Transverse colon (tissue), 4 donors: ENCODE data around the gene CREB5. TPM values are rescaled to one million over a fixed set of nuclear protein-coding genes. Genes with fewer than 3 reads are reported as not detected.

Experiments
- DNase-seq: peaks from one replicate; pipeline ENCODE4 v3.0.0-alpha.2; 2019
- H3K27ac ChIP-seq, 4 donors: fragments of 200-600 bp; sonication (generic); 2 replicates each; pipeline ENCODE4 v1.5.1; 2016 to 2018; ENCODE audit warnings: inconsistent platforms in 4 of 4
- H3K27me3 ChIP-seq: fragments of 200-600 bp; sonication (generic); 2 replicates; pipeline ENCODE4 v1.5.1; 2017; ENCODE audit warnings: inconsistent platforms
- H3K36me3 ChIP-seq, 4 donors: fragments of 200-600 bp; sonication (generic); 2 replicates each; pipeline ENCODE4 v1.5.1; 2017 to 2019; ENCODE audit warnings: inconsistent platforms in 4 of 4
- H3K4me1 ChIP-seq, 4 donors: fragments of 200-600 bp; sonication (generic); 2 replicates each; pipeline ENCODE4 v1.5.1; 2017 to 2020; ENCODE audit warnings: inconsistent platforms in 4 of 4
- H3K4me3 ChIP-seq, 4 donors: fragments of 200-600 bp; sonication (generic); 1 replicate in 1 of 4; 2 replicates in 3 of 4; pipeline versions ENCODE4 v1.5.1 to v1.6.1; 2017 to 2019; ENCODE audit warnings: inconsistent platforms in 4 of 4
- H3K9me3 ChIP-seq, 2 donors: fragments of 200-600 bp; sonication (generic); 2 replicates each; pipeline ENCODE4 v1.5.1; 2017 to 2019; ENCODE audit warnings: inconsistent platforms in 2 of 2
- CTCF ChIP-seq, 5 experiments: fragments of 200-600 bp in 3 of 5; fragments of 450-650 bp in 2 of 5; sonication (generic) in 3 of 5; IDR thresholded peaks; 1 replicate in 2 of 5; 2 replicates in 3 of 5; pipeline ENCODE4 v1.5.1; 2016 to 2017; ENCODE audit warnings: antibody characterized with exemption in 5 of 5, inconsistent platforms in 3 of 5, mild to moderate bottlenecking in 2 of 5, moderate library complexity in 1 of 5
- EP300 ChIP-seq: sonication (generic); formaldehyde crosslinking; IDR thresholded peaks from one replicate; pipeline ENCODE4 v1.6.1; 2017; ENCODE audit warnings: antibody characterized with exemption, low read depth
- POLR2A ChIP-seq: fragments of 450-650 bp; IDR thresholded peaks from one replicate; pipeline ENCODE4 v1.6.1; 2016; ENCODE audit warnings: antibody characterized with exemption, mild to moderate bottlenecking, moderate library complexity
- POLR2AphosphoS5 ChIP-seq, 3 donors: sonication (generic); formaldehyde crosslinking; IDR thresholded peaks; one replicate each; pipeline ENCODE4 v1.6.1; 2016; ENCODE audit warnings: antibody characterized with exemption in 3 of 3
- WGBS, 2 donors: methylation state at CpG; one replicate each; pipeline ENCODE4 v1.1.5; 2018; ENCODE audit warnings: low coverage in 1 of 2; 5-methylcytosine and 5-hydroxymethylcytosine counted together
- in situ Hi-C, 4 donors: fragments of 200-750 bp; cut with MboI; loops; one replicate each; pipeline versions ENCODE4 v1.15.0 to v1.15.1; 2017; ENCODE audit warnings: low sequenced_read_pairs in 3 of 4, low pct_ligation_motif_present in 1 of 4, low pct_unique_long_range_greater_than_20kb in 1 of 4
- intact Hi-C: fragments of 100-400 bp; cut with DNase I; formaldehyde crosslinking; loops from one replicate; pipeline ENCODE4 v1.15.1; 2023; ENCODE audit warnings: low total_unique reads
- total RNA-seq, 4 donors: library from RNA; depleted of rRNA; stranded (reverse); fragments of >200 nt; gene quantifications; one replicate each; pipeline ENCODE4 v1.1.0, GENCODE V29; 2016

CREB5 gene
- total RNA-seq, 4 donors from 2014 or later = 3.0 to 12.2 (median 7.0) TPM

DNA sequence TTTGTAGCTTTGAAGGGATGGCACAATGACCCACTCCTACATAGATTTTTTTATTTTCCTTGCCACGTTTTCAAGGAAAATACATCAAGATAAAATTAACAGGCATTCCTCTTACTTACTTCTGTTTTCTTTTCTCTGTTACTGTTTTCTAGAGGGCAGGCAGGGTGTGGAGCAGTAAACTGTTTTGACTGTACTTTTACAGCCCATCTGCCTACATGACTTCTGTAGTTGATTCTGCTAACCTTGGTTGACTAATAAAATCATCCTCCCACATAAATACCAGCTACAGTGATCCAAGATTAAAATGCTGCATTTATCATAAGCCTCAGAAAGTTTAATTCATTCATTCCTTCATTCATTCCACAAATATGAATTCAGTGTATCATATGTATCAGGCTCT lies 387.3 kb downstream of the CREB5 start:
- 29 to 36% methylated on average over 1 of the region's 1 CpG for WGBS, 2 donors
- H3K27me3 ChIP-seq = no peaks in the 10 kb centered on the region
- intact Hi-C loops = no loop called here
- H3K4me1 ChIP-seq = peaks cover 0 to 14% (median 4%) of the 10 kb centered on the region in 4 donors
- DNase-seq = no peak
- no peak overlapping the region for H3K27ac ChIP-seq
- no peaks in the 10 kb centered on the region for H3K9me3 ChIP-seq
- no peak for TF ChIP-seq POLR2AphosphoS5 (IDR thresholded peaks at IDR 0.05)
- TF ChIP-seq CTCF (IDR thresholded peaks at IDR 0.05) = no peak
- TF ChIP-seq POLR2A = no peak
- TF ChIP-seq EP300 = no peak
- no peaks in the 10 kb centered on the region for H3K36me3 ChIP-seq
- no peak overlapping the region for H3K4me3 ChIP-seq
- in situ Hi-C loops = no loop called here

DNA sequence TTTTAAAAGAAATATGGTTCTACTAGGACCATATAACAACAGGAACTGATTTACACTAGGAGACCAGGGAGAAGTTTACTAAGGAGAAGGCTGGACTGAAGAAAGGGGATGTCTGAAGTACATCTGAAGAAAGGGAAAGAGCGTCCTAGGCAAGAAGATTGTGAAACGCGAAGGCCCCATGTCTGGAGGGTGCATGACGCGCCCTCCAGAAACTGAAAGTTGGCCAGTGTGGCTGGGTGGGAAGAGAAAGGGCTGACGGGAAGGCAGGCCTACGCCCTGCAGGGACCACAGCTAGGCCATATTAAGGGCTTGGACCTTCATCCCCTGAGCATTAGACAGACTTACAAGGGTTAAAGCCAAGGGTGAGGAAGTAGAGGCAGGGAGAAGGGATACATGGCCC lies 387.8 kb downstream of the CREB5 start:
- H3K9me3 ChIP-seq = no peaks in the 10 kb centered on the region
- WGBS, 2 donors = 72 to 87% methylated on average over 7 of the region's 7 CpGs
- no peak overlapping the region for H3K4me3 ChIP-seq
- H3K36me3 ChIP-seq = no peaks in the 10 kb centered on the region
- DNase-seq = no peak
- intact Hi-C loops = no loop called here
- H3K27ac ChIP-seq = no peak overlapping the region
- H3K27me3 ChIP-seq = no peaks in the 10 kb centered on the region
- peaks cover 0 to 14% (median 4%) of the 10 kb centered on the region in 4 donors for H3K4me1 ChIP-seq
- in situ Hi-C loops = no loop called here
- TF ChIP-seq POLR2A = no peak
- no peak for TF ChIP-seq CTCF (IDR thresholded peaks at IDR 0.05)
- no peak for TF ChIP-seq POLR2AphosphoS5 (IDR thresholded peaks at IDR 0.05)
- TF ChIP-seq EP300 = no peak

GRCh38 chr7:28802450-28802849 lies 390.1 kb downstream of the CREB5 start:
- in situ Hi-C loops = no loop called here
- Histone ChIP-seq H3K36me3 (no peaks in the 10 kb centered on the region), H3K27ac (no peak overlapping the region), H3K4me1 (peaks cover 0 to 14% (median 4%) of the 10 kb centered on the region in 4 donors), H3K9me3 (no peaks in the 10 kb centered on the region), H3K27me3 (no peaks in the 10 kb centered on the region), H3K4me3 (no peak overlapping the region)
- TF ChIP-seq EP300 (no peak), POLR2A (no peak), CTCF (IDR thresholded peaks at IDR 0.05) (no peak)
- no peak for DNase-seq
- intact Hi-C loops = no loop called here
- WGBS, 2 donors = 93% methylated on average over 5 of the region's 5 CpGs

DNA sequence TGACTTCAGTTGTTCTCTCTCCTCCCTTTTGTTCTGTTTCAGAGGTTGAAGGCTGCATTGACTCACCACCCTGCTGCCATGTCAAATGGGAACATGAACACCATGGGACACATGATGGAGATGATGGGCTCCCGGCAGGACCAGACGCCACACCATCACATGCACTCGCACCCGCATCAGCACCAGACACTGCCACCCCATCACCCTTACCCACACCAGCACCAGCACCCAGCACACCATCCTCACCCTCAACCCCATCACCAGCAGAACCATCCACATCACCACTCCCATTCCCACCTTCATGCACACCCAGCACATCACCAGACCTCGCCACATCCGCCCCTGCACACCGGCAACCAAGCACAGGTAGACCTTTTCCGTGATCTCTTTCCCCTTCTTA lies 391.8 kb downstream of the CREB5 start:
- Histone ChIP-seq H3K9me3 (no peaks in the 10 kb centered on the region), H3K27me3 (no peaks in the 10 kb centered on the region), H3K36me3 (no peaks in the 10 kb centered on the region), H3K4me3 (no peak overlapping the region), H3K27ac (no peak overlapping the region), H3K4me1 (peaks cover 0 to 19% (median 7%) of the 10 kb centered on the region in 4 donors)
- in situ Hi-C loops (no loop called here), intact Hi-C loops (no loop called here)
- TF ChIP-seq CTCF (IDR thresholded peaks at IDR 0.05) (no peak), EP300 (no peak), POLR2A (no peak), POLR2AphosphoS5 (IDR thresholded peaks at IDR 0.05) (no peak)
- DNase-seq = no peak
- 96% methylated on average over 8 of the region's 8 CpGs; no CpG with 5 or more reads in 1 of the 2 donors for WGBS, 2 donors
